MCF 10A (cell line): ENCODE results near the gene C1QTNF8. TPM values are rescaled to one million over a fixed set of nuclear protein-coding genes. Genes with fewer than 3 reads are reported as not detected.

Experiments used
- BruUV-seq: library from RNA; stranded (reverse); fragments of 400-500 nt; replicated peaks from 2 replicates; lab custom pipeline; 2021; lab: Mats Ljungman, UMichigan
- CTCF ChIA-PET: fragments of 300-600 bp; sonication (Branson Sonifier 250); formaldehyde crosslinking; extraction: SDS; loops from one replicate; lab custom pipeline; 2021; ENCODE audit warnings: antibody characterized with exemption, inconsistent platforms; lab: Yijun Ruan, JAX
- POLR2A ChIA-PET: fragments of 300-600, 350-650 bp; sonication (Branson Sonifier 250); formaldehyde crosslinking; extraction: SDS; loops from one replicate; lab custom pipeline; 2020; ENCODE audit warnings: antibody characterized with exemption, inconsistent platforms; lab: Yijun Ruan, JAX
- DNase-seq: peaks from one replicate; pipeline ENCODE4 v3.0.0-alpha.2; 2018; ENCODE audit not compliant: unreplicated experiment
- H3K27ac Mint-ChIP-seq: one replicate; pipeline ENCODE4 v1.8.0; 2022; ENCODE audit warnings: mild to moderate bottlenecking, low read depth, mixed read lengths; ENCODE audit not compliant: unreplicated experiment
- H3K27me3 Mint-ChIP-seq: one replicate; pipeline ENCODE4 v1.8.0; 2022; ENCODE audit warnings: mixed read lengths; ENCODE audit not compliant: insufficient read depth, unreplicated experiment
- H3K36me3 Mint-ChIP-seq: one replicate; pipeline ENCODE4 v1.8.0; 2022; ENCODE audit warnings: mild to moderate bottlenecking, moderate library complexity, mixed read lengths; ENCODE audit not compliant: insufficient read depth, unreplicated experiment
- H3K4me1 Mint-ChIP-seq: one replicate; pipeline ENCODE4 v1.8.0; 2022; ENCODE audit warnings: mixed read lengths; ENCODE audit not compliant: insufficient read depth, unreplicated experiment
- H3K4me3 Mint-ChIP-seq: one replicate; pipeline ENCODE4 v1.8.0; 2022; ENCODE audit warnings: mild to moderate bottlenecking, moderate library complexity, mixed read lengths; ENCODE audit not compliant: unreplicated experiment
- H3K9me3 Mint-ChIP-seq: one replicate; pipeline ENCODE4 v1.8.0; 2022; ENCODE audit warnings: mixed read lengths; ENCODE audit not compliant: unreplicated experiment
- CTCF ChIP-seq: fragments of 200-600 bp; IDR thresholded peaks from one replicate; pipeline ENCODE4 v1.8.0; 2022; ENCODE audit warnings: antibody characterized with exemption, mild to moderate bottlenecking; ENCODE audit not compliant: unreplicated experiment
- intact Hi-C: fragments of 100-400 bp; cut with micrococcal nuclease; formaldehyde crosslinking; loops from 2 replicates; pipeline ENCODE4 v1.14.1; 2022
- total RNA-seq: library from RNA; stranded (reverse); gene quantifications from 2 replicates; pipeline ENCODE4 v1.2.3, GENCODE V29; 2022

C1QTNF8 gene
- total RNA-seq, 1 experiment from 2014 or later, result not detected

- no peak for TF ChIP-seq CTCF
Measured at GRCh38 chr16:1126586-1126985, 30.5 kb upstream of the C1QTNF8 start.

GRCh38 chr16:1126044-1126443 lies 30.0 kb upstream of the C1QTNF8 start:
- no peaks in the 10 kb centered on the region for H3K36me3 Mint-ChIP-seq
- intact Hi-C loops, result no loop called here
- BruUV-seq, result no TSS peak
- no peak for DNase-seq
- H3K4me1 Mint-ChIP-seq, result no peaks in the 10 kb centered on the region
- no peaks in the 10 kb centered on the region for H3K27me3 Mint-ChIP-seq
- H3K4me3 Mint-ChIP-seq, result no peak overlapping the region
- H3K9me3 Mint-ChIP-seq, result no peaks in the 10 kb centered on the region
- H3K27ac Mint-ChIP-seq, result no peak overlapping the region
- TF ChIP-seq CTCF, result no peak
- CTCF ChIA-PET, result interaction anchor here (0.6 kb wide), 1 partner anchor 145 kb away, joined by 4 read pairs; no protein-coding TSS in a partner anchor
- POLR2A ChIA-PET, result no interaction called here

More at GRCh38 chr16:1126586-1126985, 30.5 kb upstream of the C1QTNF8 start:
- no peaks in the 10 kb centered on the region for H3K9me3 Mint-ChIP-seq
- no peaks in the 10 kb centered on the region for H3K4me1 Mint-ChIP-seq
- intact Hi-C loops, result no loop called here
- H3K4me3 Mint-ChIP-seq, result no peak overlapping the region
- no TSS peak for BruUV-seq
- no peak overlapping the region for H3K27ac Mint-ChIP-seq
- H3K36me3 Mint-ChIP-seq, result no peaks in the 10 kb centered on the region
- POLR2A ChIA-PET, result no interaction called here
- no peaks in the 10 kb centered on the region for H3K27me3 Mint-ChIP-seq
- no peak for DNase-seq
- CTCF ChIA-PET, result no interaction called here

GRCh38 chr16:1125471-1125870 lies 29.4 kb upstream of the C1QTNF8 start:
- Mint-ChIP-seq H3K9me3 (no peaks in the 10 kb centered on the region), H3K27ac (no peak overlapping the region), H3K4me3 (no peak overlapping the region), H3K36me3 (no peaks in the 10 kb centered on the region), H3K27me3 (no peaks in the 10 kb centered on the region), H3K4me1 (no peaks in the 10 kb centered on the region)
- no TSS peak for BruUV-seq
- intact Hi-C loops, result no loop called here
- TF ChIP-seq CTCF, result no peak
- CTCF ChIA-PET, result no interaction called here
- peak; percentile 7 for DNase-seq
- POLR2A ChIA-PET, result no interaction called here

GRCh38 chr16:1124795-1125194 lies 28.8 kb upstream of the C1QTNF8 start:
- ChIA-PET CTCF (no interaction called here), POLR2A (no interaction called here)
- BruUV-seq, result no TSS peak
- Mint-ChIP-seq H3K27me3 (no peaks in the 10 kb centered on the region), H3K9me3 (no peaks in the 10 kb centered on the region), H3K4me3 (no peak overlapping the region), H3K4me1 (no peaks in the 10 kb centered on the region), H3K36me3 (no peaks in the 10 kb centered on the region), H3K27ac (no peak overlapping the region)
- intact Hi-C loops, result no loop called here
- no peak for TF ChIP-seq CTCF
- DNase-seq, result no peak
